Kidney tubule cell (primary cell): ENCODE measurements around the gene APOA4.
A peak's percentile ranks its signal among the peaks of the same experiment; 100 is the strongest.

Experiments
- DNase-seq: peaks from one replicate; pipeline ENCODE4 v3.0.0-alpha.2; 2018; ENCODE audit warnings: low spot score

Gene APOA4

GRCh38 chr11:116776522-116776984, 46.6 kb downstream of the APOA4 start:
- no peak for DNase-seq

GRCh38 chr11:116775975-116776374, 47.1 kb downstream of the APOA4 start:
- no peak for DNase-seq

- DNase-seq, result no peak
Observed at GRCh38 chr11:116774661-116775060, 48.4 kb downstream of the APOA4 start.

GRCh38 chr11:116773203-116774097, 49.7 kb downstream of the APOA4 start:
- DNase-seq, result peak; percentile 26

- peak; percentile 89 for DNase-seq
Observed at GRCh38 chr11:116772443-116773202, 50.5 kb downstream of the APOA4 start, which contains the start of gene BUD13. Gene BUD13, minus strand, starts transcription at chr11:116772987. Its CDS starts 23 bp downstream, at chr11:116772964.

- DNase-seq, result no peak
Observed at GRCh38 chr11:116771935-116772334, 51.2 kb downstream of the APOA4 start.
